A673 (cell line): Measurements from ENCODE around the gene RER1. TPM values are rescaled to one million over a fixed set of nuclear protein-coding genes. Genes with fewer than 3 reads are reported as not detected.

Experiments used
- BruUV-seq: library from RNA; stranded (reverse); fragments of 400-500 nt; replicated peaks from 2 replicates; lab custom pipeline; 2021; lab: Mats Ljungman, UMichigan
- CTCF ChIA-PET: fragments of 300-600 bp; sonication (Branson Sonifier 250); formaldehyde crosslinking; loops from one replicate; lab custom pipeline; 2022; ENCODE audit warnings: antibody characterized with exemption; lab: Charles Lee
- POLR2A ChIA-PET: fragments of 300-600 bp; sonication (Branson Sonifier 250); formaldehyde crosslinking; loops from one replicate; lab custom pipeline; 2022; ENCODE audit warnings: antibody characterized with exemption; ENCODE audit not compliant: low non-redundant PET; lab: Charles Lee
- DNase-seq: peaks from one replicate; pipeline ENCODE4 v3.0.0-alpha.2; 2015; ENCODE audit warnings: low spot score
- H3K27ac ChIP-seq: fragments of 200-600 bp; sonication (generic); 2 replicates; pipeline ENCODE4 v1.5.1; 2016; ENCODE audit warnings: mixed run types, low read depth, mild to moderate bottlenecking, mixed read lengths, antibody characterized with exemption, low read length; ENCODE audit not compliant: poor library complexity, severe bottlenecking
- H3K27me3 ChIP-seq: fragments of 200-600 bp; sonication (generic); replicated peaks from 2 replicates; pipeline ENCODE4 v1.6.1; 2017; ENCODE audit warnings: mixed run types, low read depth, mild to moderate bottlenecking, mixed read lengths, antibody characterized with exemption, low read length; ENCODE audit not compliant: insufficient read depth, poor library complexity
- H3K36me3 ChIP-seq: fragments of 200-600 bp; sonication (generic); 2 replicates; pipeline ENCODE4 v1.6.1; 2016; ENCODE audit warnings: mixed run types, mild to moderate bottlenecking, mixed read lengths, antibody characterized with exemption, low read length; ENCODE audit not compliant: insufficient read depth, poor library complexity, severe bottlenecking
- H3K4me1 ChIP-seq: fragments of 200-600 bp; sonication (generic); 2 replicates; pipeline ENCODE4 v1.6.1; 2017; ENCODE audit warnings: mixed run types, mild to moderate bottlenecking, mixed read lengths, antibody characterized with exemption, low read length; ENCODE audit not compliant: insufficient read depth, poor library complexity, severe bottlenecking
- H3K4me3 ChIP-seq: fragments of 200-600 bp; sonication (generic); 2 replicates; pipeline ENCODE4 v1.5.1; 2016; ENCODE audit warnings: low read depth, mixed run types, mild to moderate bottlenecking, mixed read lengths, low read length; ENCODE audit not compliant: poor library complexity, severe bottlenecking
- H3K9me3 ChIP-seq: fragments of 200-600 bp; sonication (generic); 2 replicates; pipeline ENCODE4 v1.6.1; 2016; ENCODE audit warnings: mixed run types, low read depth, mild to moderate bottlenecking, mixed read lengths, antibody characterized with exemption, low read length; ENCODE audit not compliant: poor library complexity, severe bottlenecking
- CTCF ChIP-seq: fragments of 300-800, 200-600 bp; sonication (generic); conservative IDR thresholded peaks from 2 replicates; pipeline ENCODE4 v1.5.1; 2017; ENCODE audit warnings: low read depth, mild to moderate bottlenecking, antibody characterized with exemption, low read length, moderate library complexity, mixed read lengths
- EZH2 ChIP-seq: fragments of 200-600 bp; sonication (generic); IDR thresholded peaks from 2 replicates; pipeline ENCODE4 v1.6.1; 2017; ENCODE audit warnings: borderline replicate concordance, low read depth, mild to moderate bottlenecking, mixed read lengths, antibody characterized with exemption, low read length; ENCODE audit not compliant: poor library complexity, severe bottlenecking
- intact Hi-C: fragments of 100-400 bp; cut with micrococcal nuclease; formaldehyde crosslinking; loops from one replicate; pipeline ENCODE4 v1.10.0; 2022; ENCODE audit not compliant: unreplicated experiment
- total RNA-seq: library from RNA; stranded (reverse); gene quantifications from 2 replicates; pipeline ENCODE4 v1.2.3, GENCODE V29; 2021

Gene RER1
- total RNA-seq, 1 experiment from 2014 or later = 154 TPM

GRCh38 chr1:2345297-2346075 lies 46.2 kb upstream of the RER1 start:
- TF ChIP-seq EZH2 (no peak), CTCF (no peak)
- H3K36me3 ChIP-seq = no peaks in the 10 kb centered on the region
- no peak overlapping the region for H3K4me3 ChIP-seq
- no peaks in the 10 kb centered on the region for H3K4me1 ChIP-seq
- no peak for DNase-seq
- H3K27ac ChIP-seq = no peak overlapping the region
- no peaks in the 10 kb centered on the region for H3K27me3 ChIP-seq
- BruUV-seq = no TSS peak
- ChIA-PET POLR2A (no interaction called here), CTCF (no interaction called here)
- intact Hi-C loops = no loop called here
- no peaks in the 10 kb centered on the region for H3K9me3 ChIP-seq

- Histone ChIP-seq H3K4me1 (no peaks in the 10 kb centered on the region), H3K27ac (no peak overlapping the region), H3K36me3 (no peaks in the 10 kb centered on the region), H3K27me3 (no peaks in the 10 kb centered on the region), H3K9me3 (no peaks in the 10 kb centered on the region), H3K4me3 (no peak overlapping the region)
- no peak for TF ChIP-seq EZH2
- no peak for TF ChIP-seq CTCF
- DNase-seq = no peak
- intact Hi-C loops = no loop called here
- ChIA-PET POLR2A (no interaction called here), CTCF (no interaction called here)
- no TSS peak for BruUV-seq
Observed at GRCh38 chr1:2346691-2347408, 44.8 kb upstream of the RER1 start.

GRCh38 chr1:2347409-2347785 lies 44.2 kb upstream of the RER1 start:
- Histone ChIP-seq H3K27me3 (no peaks in the 10 kb centered on the region), H3K36me3 (no peaks in the 10 kb centered on the region), H3K4me1 (no peaks in the 10 kb centered on the region), H3K9me3 (no peaks in the 10 kb centered on the region), H3K27ac (no peak overlapping the region), H3K4me3 (no peak overlapping the region)
- TF ChIP-seq CTCF = no peak
- no peak for TF ChIP-seq EZH2
- ChIA-PET POLR2A (no interaction called here), CTCF (no interaction called here)
- DNase-seq = no peak
- intact Hi-C loops = no loop called here
- no TSS peak for BruUV-seq
